Endothelial cell (in vitro differentiated cells): Measurements from ENCODE around the gene SHOC1. TPM values are rescaled to one million over a fixed set of nuclear protein-coding genes. Genes with fewer than 3 reads are reported as not detected.
"Not testable (repeated sequence)": the region's sequence is repeated elsewhere in the genome, so short reads cannot be mapped to it uniquely, and the experiment has no call there.

Experiments
- DNase-seq: peaks from one replicate; pipeline ENCODE4 v3.0.0; 2021; ENCODE audit warnings: low spot score
- H3K27ac Mint-ChIP-seq: one replicate; pipeline ENCODE4 v1.8.0; 2021; ENCODE audit warnings: mixed read lengths, inconsistent platforms; ENCODE audit not compliant: unreplicated experiment
- H3K27me3 Mint-ChIP-seq: one replicate; pipeline ENCODE4 v1.8.0; 2021; ENCODE audit warnings: mild to moderate bottlenecking, moderate library complexity, mixed read lengths, inconsistent platforms; ENCODE audit not compliant: unreplicated experiment
- H3K36me3 Mint-ChIP-seq: one replicate; pipeline ENCODE4 v1.8.0; 2021; ENCODE audit warnings: mild to moderate bottlenecking, low read depth, mixed read lengths, inconsistent platforms; ENCODE audit not compliant: unreplicated experiment
- H3K4me1 Mint-ChIP-seq: one replicate; pipeline ENCODE4 v1.8.0; 2021; ENCODE audit warnings: mild to moderate bottlenecking, mixed read lengths, inconsistent platforms; ENCODE audit not compliant: unreplicated experiment
- H3K4me3 Mint-ChIP-seq: one replicate; pipeline ENCODE4 v1.8.0; 2021; ENCODE audit warnings: mild to moderate bottlenecking, mixed read lengths, inconsistent platforms; ENCODE audit not compliant: unreplicated experiment
- H3K9me3 Mint-ChIP-seq: one replicate; pipeline ENCODE4 v1.8.0; 2021; ENCODE audit warnings: mixed read lengths, inconsistent platforms; ENCODE audit not compliant: unreplicated experiment
- total RNA-seq: library from RNA; stranded (reverse); fragmentation: NEBNext Ultra II Directional; extraction: Animal tissue kit (Norgen Biotek cat#: 25700); gene quantifications from one replicate; pipeline ENCODE4 v1.2.1, GENCODE V29; 2021; ENCODE audit not compliant: unreplicated experiment
- TF ChIP-seq, protein P1 (sequence below): fragments of 200-600 bp; sonication (generic); IDR thresholded peaks from one replicate; pipeline ENCODE4 v1.5.0; 2021; ENCODE audit warnings: antibody characterized with exemption; ENCODE audit not compliant: unreplicated experiment

The SHOC1 gene
- total RNA-seq, 1 donor from 2014 or later: not detected

DNA sequence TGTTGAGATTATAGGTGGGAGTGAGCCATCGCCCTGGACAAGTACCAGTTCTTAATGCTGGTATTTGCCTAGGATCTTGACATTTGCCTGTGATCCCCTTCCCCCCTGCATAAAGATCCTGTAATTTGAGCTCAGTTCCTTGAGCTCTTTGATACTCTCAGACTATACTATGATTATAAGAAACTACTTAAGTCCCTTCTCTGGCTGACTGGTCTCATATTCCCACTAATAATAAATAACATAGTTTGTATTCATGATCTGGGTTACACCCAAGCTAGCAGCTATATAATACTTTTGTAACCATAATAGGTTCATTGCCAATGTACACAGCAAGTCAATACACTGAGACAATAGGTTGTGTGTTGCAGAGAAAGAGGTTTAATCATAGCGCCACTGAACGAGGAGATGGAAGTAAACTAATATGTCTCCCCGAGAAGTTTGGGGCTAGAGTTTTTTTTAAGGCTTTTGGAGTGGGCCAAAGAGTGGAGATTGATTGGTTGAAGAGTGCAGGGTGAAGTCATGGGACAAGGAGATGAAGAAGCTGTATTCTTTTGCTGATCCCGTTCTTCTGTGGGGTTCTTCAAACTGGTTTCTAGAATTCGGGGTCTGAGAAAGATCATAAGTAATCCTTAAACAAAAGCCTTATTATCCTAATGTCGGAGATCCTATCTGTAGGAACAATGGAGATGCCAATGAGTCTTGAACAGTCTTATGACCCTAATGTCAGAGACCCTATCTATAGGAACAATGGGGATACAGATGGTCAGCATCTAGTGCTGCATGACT lies 20.7 kb upstream of the SHOC1 start:
- H3K4me1 Mint-ChIP-seq: peaks cover 9% of the 10 kb centered on the region
- TF ChIP-seq, protein P1, sequence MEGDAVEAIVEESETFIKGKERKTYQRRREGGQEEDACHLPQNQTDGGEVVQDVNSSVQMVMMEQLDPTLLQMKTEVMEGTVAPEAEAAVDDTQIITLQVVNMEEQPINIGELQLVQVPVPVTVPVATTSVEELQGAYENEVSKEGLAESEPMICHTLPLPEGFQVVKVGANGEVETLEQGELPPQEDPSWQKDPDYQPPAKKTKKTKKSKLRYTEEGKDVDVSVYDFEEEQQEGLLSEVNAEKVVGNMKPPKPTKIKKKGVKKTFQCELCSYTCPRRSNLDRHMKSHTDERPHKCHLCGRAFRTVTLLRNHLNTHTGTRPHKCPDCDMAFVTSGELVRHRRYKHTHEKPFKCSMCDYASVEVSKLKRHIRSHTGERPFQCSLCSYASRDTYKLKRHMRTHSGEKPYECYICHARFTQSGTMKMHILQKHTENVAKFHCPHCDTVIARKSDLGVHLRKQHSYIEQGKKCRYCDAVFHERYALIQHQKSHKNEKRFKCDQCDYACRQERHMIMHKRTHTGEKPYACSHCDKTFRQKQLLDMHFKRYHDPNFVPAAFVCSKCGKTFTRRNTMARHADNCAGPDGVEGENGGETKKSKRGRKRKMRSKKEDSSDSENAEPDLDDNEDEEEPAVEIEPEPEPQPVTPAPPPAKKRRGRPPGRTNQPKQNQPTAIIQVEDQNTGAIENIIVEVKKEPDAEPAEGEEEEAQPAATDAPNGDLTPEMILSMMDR: no peak
- H3K4me3 Mint-ChIP-seq: no peak overlapping the region
- no peak overlapping the region for H3K27ac Mint-ChIP-seq
- no peak for DNase-seq
- H3K27me3 Mint-ChIP-seq: peaks cover 1% of the 10 kb centered on the region
- no peaks in the 10 kb centered on the region for H3K36me3 Mint-ChIP-seq
- H3K9me3 Mint-ChIP-seq: no peaks in the 10 kb centered on the region

DNA sequence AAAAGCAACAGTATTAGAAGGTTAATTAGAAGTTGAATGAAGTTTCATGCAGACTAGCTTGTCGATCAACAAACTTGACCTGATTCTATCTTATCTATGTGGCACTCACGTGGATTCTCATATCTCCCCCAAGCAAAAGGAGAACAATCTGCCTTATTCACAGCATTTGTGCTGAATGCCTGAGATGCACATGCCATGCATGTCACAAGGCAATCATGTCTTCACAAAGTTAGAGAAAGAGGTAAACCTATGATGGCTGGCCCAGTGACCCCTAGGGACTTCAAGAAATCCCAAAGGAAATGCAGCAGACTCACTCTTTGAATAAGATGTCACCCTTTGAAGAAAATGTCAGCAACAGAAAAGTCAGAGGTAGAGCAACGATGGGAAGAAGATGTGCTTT lies 17.6 kb upstream of the SHOC1 start:
- Mint-ChIP-seq H3K27me3 (peaks cover 1% of the 10 kb centered on the region), H3K4me3 (no peak overlapping the region), H3K36me3 (no peaks in the 10 kb centered on the region), H3K9me3 (no peaks in the 10 kb centered on the region), H3K4me1 (peaks cover 11% of the 10 kb centered on the region), H3K27ac (no peak overlapping the region)
- no peak for DNase-seq
- TF ChIP-seq, protein P1: no peak

GRCh38 chr9:111810908-111811307 lies 16.2 kb upstream of the SHOC1 start:
- Mint-ChIP-seq H3K4me1 (peaks cover 11% of the 10 kb centered on the region), H3K27ac (peak overlapping the region; percentile 16), H3K27me3 (peaks cover 1% of the 10 kb centered on the region), H3K36me3 (no peaks in the 10 kb centered on the region), H3K4me3 (no peak overlapping the region), H3K9me3 (no peaks in the 10 kb centered on the region)
- TF ChIP-seq, protein P1: no peak
- no peak for DNase-seq

GRCh38 chr9:111810415-111810814 lies 15.7 kb upstream of the SHOC1 start:
- not testable (repeated sequence) for H3K36me3 Mint-ChIP-seq, H3K4me3 Mint-ChIP-seq, H3K27me3 Mint-ChIP-seq, H3K9me3 Mint-ChIP-seq, DNase-seq
- Mint-ChIP-seq H3K4me1 (peaks cover 11% of the 10 kb centered on the region), H3K27ac (peak overlapping the region; percentile 16)

GRCh38 chr9:111807197-111807596 lies 12.5 kb upstream of the SHOC1 start:
- H3K9me3 Mint-ChIP-seq: no peaks in the 10 kb centered on the region
- H3K27me3 Mint-ChIP-seq: peaks cover 1% of the 10 kb centered on the region
- peaks cover 8% of the 10 kb centered on the region for H3K4me1 Mint-ChIP-seq
- no peak overlapping the region for H3K4me3 Mint-ChIP-seq
- H3K36me3 Mint-ChIP-seq: no peaks in the 10 kb centered on the region
- H3K27ac Mint-ChIP-seq: no peak overlapping the region
- TF ChIP-seq, protein P1: no peak
- DNase-seq: no peak
